HepG2 (cell line): ENCODE results near the gene ETS2. TPM values are rescaled to one million over a fixed set of nuclear protein-coding genes. Genes with fewer than 3 reads are reported as not detected.

Source experiments
- ATAC-seq: fragments of 200-7000 bp; cut with Tn5 transposase; 3 replicates; pipeline ENCODE4 v1.9.1; 2020; ENCODE audit warnings: mild to moderate bottlenecking, moderate library complexity
- BruUV-seq: library from RNA; stranded (reverse); fragments of 400-500 nt; replicated peaks from 2 replicates; lab custom pipeline; 2021; lab: Mats Ljungman, UMichigan
- CTCF ChIA-PET: fragments of 300-600 bp; formaldehyde crosslinking; extraction: SDS; loops from one replicate; lab custom pipeline; 2021; ENCODE audit warnings: low total read pairs, inconsistent platforms, low intra/inter-chr PET ratio; lab: Yijun Ruan, JAX
- POLR2A ChIA-PET: fragments of 350-600 bp; sonication (Branson Sonifier 250); formaldehyde crosslinking; loops from one replicate; lab custom pipeline; 2020; ENCODE audit warnings: antibody characterized with exemption, inconsistent platforms; lab: Yijun Ruan, JAX
- DNase-seq: peaks from one replicate; pipeline ENCODE4 v3.0.0-alpha.2; 2015; ENCODE audit warnings: low spot score
- FAIRE-seq: peaks from 3 replicates; lab custom pipeline; 2011; peaks lifted over from hg19 to GRCh38; lab: Jason Lieb, UNC
- H2AFZ ChIP-seq: one replicate; pipeline ENCODE4 v1.6.1; 2011; ENCODE audit warnings: low read length, inconsistent platforms
- H3K27ac ChIP-seq: fragments of 300-600 bp; 3 replicates; pipeline ENCODE4 v1.8.0; 2011; ENCODE audit warnings: mixed run types, mild to moderate bottlenecking, mixed read lengths, low read length, inconsistent platforms; ENCODE audit not compliant: insufficient read depth; ENCODE audit errors: extremely low read length
- H3K27me3 ChIP-seq, 2 experiments: fragments of 200-600 bp in 1 of 2; 2 replicates in 1 of 2; 3 replicates in 1 of 2; pipeline versions ENCODE4 v1.6.0 to v1.8.0; 2011; ENCODE audit warnings: low read length in 2 of 2, mild to moderate bottlenecking in 2 of 2, moderate library complexity in 2 of 2, inconsistent platforms in 1 of 2; ENCODE audit not compliant: insufficient read depth in 2 of 2, control insufficient read depth in 1 of 2
- H3K36me3 ChIP-seq, 2 experiments: fragments of 200-600 bp in 1 of 2; replicated peaks in 1 of 2; 2 replicates in 1 of 2; 3 replicates in 1 of 2; pipeline versions ENCODE4 v1.5.1 to v1.8.0; 2011; ENCODE audit warnings: low read length in 2 of 2, inconsistent platforms in 1 of 2; ENCODE audit not compliant: insufficient read depth in 2 of 2, control insufficient read depth in 1 of 2
- H3K4me1 ChIP-seq: 2 replicates; pipeline ENCODE4 v1.5.1; 2012; ENCODE audit warnings: low read length, inconsistent platforms; ENCODE audit not compliant: insufficient read depth
- H3K4me2 ChIP-seq: 2 replicates; pipeline ENCODE4 v1.6.0; 2011; ENCODE audit warnings: low read depth, low read length, inconsistent platforms
- H3K4me3 ChIP-seq, 3 experiments: fragments of 200-600 bp in 1 of 3; sonication (generic), shearing (Covaris generic) in 1 of 3; replicated peaks in 1 of 3; 2 replicates each; pipeline ENCODE4 v1.5.1; 2011 to 2016; ENCODE audit warnings: low read length in 3 of 3, inconsistent platforms in 2 of 3, low read depth in 2 of 3, mild to moderate bottlenecking in 2 of 3, control low read depth in 1 of 3, mixed read lengths in 1 of 3; ENCODE audit not compliant: insufficient read depth in 1 of 3
- H3K79me2 ChIP-seq: one replicate; pipeline ENCODE4 v1.6.1; 2011; ENCODE audit warnings: low read length, inconsistent platforms; ENCODE audit not compliant: insufficient read depth
- H3K9ac ChIP-seq: 2 replicates; pipeline ENCODE4 v1.6.0; 2011; ENCODE audit warnings: mild to moderate bottlenecking, low read depth, low read length, inconsistent platforms; ENCODE audit not compliant: insufficient read depth
- H3K9me3 ChIP-seq: 2 replicates; pipeline ENCODE4 v1.5.1; 2012; ENCODE audit warnings: mild to moderate bottlenecking, low read length
- H4K20me1 ChIP-seq: 2 replicates; pipeline ENCODE4 v1.6.0; 2011; ENCODE audit warnings: inconsistent platforms, mild to moderate bottlenecking, low read length, moderate library complexity; ENCODE audit not compliant: insufficient read depth
- ATAD3A ChIP-seq: sonication (generic); formaldehyde crosslinking; IDR thresholded peaks from 2 replicates; pipeline ENCODE4 v1.4.0; 2020; ENCODE audit warnings: missing genetic modification reagents
- DZIP1 ChIP-seq: sonication (generic); formaldehyde crosslinking; IDR thresholded peaks from 2 replicates; pipeline ENCODE4 v1.5.0; 2020; ENCODE audit warnings: mild to moderate bottlenecking, missing genetic modification reagents
- EP300 ChIP-seq, 3 experiments: sonication (generic) in 1 of 3; formaldehyde crosslinking in 1 of 3; IDR thresholded peaks; 2 replicates each; pipeline versions ENCODE4 v1.5.1 to v1.6.1; 2011 to 2020; ENCODE audit warnings: low read depth in 2 of 3, low read length in 2 of 3, borderline replicate concordance in 1 of 3, improper control_type of control experiment in 1 of 3, mild to moderate bottlenecking in 1 of 3, missing genetic modification reagents in 1 of 3, moderate library complexity in 1 of 3
- GTF3A ChIP-seq: sonication (generic); formaldehyde crosslinking; conservative IDR thresholded peaks from 2 replicates; pipeline ENCODE4 v1.4.0; 2020; ENCODE audit warnings: mild to moderate bottlenecking, missing genetic modification reagents
- HIVEP1 ChIP-seq: sonication (generic); formaldehyde crosslinking; IDR thresholded peaks from 2 replicates; pipeline ENCODE4 v1.4.0; 2020; ENCODE audit warnings: mild to moderate bottlenecking, missing genetic modification reagents
- MIER2 ChIP-seq: IDR thresholded peaks from 2 replicates; pipeline ENCODE4 v1.6.1; 2016; ENCODE audit warnings: missing biosample characterization, missing genetic modification reagents
- MIXL1 ChIP-seq: IDR thresholded peaks from 2 replicates; pipeline ENCODE4 v1.6.1; 2016
- PPARG ChIP-seq: conservative IDR thresholded peaks from 2 replicates; pipeline ENCODE4 v1.6.1; 2016; ENCODE audit warnings: missing biosample characterization, missing genetic modification reagents
- RBM39 ChIP-seq: fragments of 200-400 bp; formaldehyde crosslinking; IDR thresholded peaks from one replicate; pipeline ENCODE4 v1.6.1; 2018; ENCODE audit warnings: antibody characterized with exemption, mild to moderate bottlenecking, low read depth, low read length; ENCODE audit not compliant: poor library complexity, severe bottlenecking
- SIX1 ChIP-seq: sonication (generic); formaldehyde crosslinking; IDR thresholded peaks from 2 replicates; pipeline ENCODE4 v1.4.0; 2020; ENCODE audit warnings: missing genetic modification reagents, borderline replicate concordance
- SOX5 ChIP-seq: IDR thresholded peaks from 2 replicates; pipeline ENCODE4 v1.6.1; 2016; ENCODE audit warnings: borderline replicate concordance
- TOE1 ChIP-seq: sonication (generic); formaldehyde crosslinking; IDR thresholded peaks from 2 replicates; pipeline ENCODE4 v1.4.0; 2020; ENCODE audit warnings: mild to moderate bottlenecking, missing genetic modification reagents
- ZBTB37 ChIP-seq: sonication (generic); formaldehyde crosslinking; IDR thresholded peaks from 2 replicates; pipeline ENCODE4 v1.4.0; 2020; ENCODE audit warnings: mild to moderate bottlenecking, missing genetic modification reagents
- ZEB1 ChIP-seq: IDR thresholded peaks from 2 replicates; pipeline ENCODE4 v1.6.1; 2012; ENCODE audit warnings: mild to moderate bottlenecking, low read depth, inconsistent platforms; ENCODE audit not compliant: insufficient replicate concordance
- ZFAT ChIP-seq: sonication (generic); formaldehyde crosslinking; conservative IDR thresholded peaks from 2 replicates; pipeline ENCODE4 v1.8.1; 2023; ENCODE audit warnings: missing genetic modification reagents, inconsistent platforms
- ZKSCAN8 ChIP-seq: IDR thresholded peaks from 2 replicates; pipeline ENCODE4 v1.6.1; 2016; ENCODE audit warnings: borderline replicate concordance, missing genetic modification reagents, missing compliant biosample characterization
- ZNF136 ChIP-seq: sonication (generic); formaldehyde crosslinking; IDR thresholded peaks from 2 replicates; pipeline ENCODE4 v1.8.1; 2022; ENCODE audit warnings: low read depth, mild to moderate bottlenecking, moderate library complexity, missing genetic modification reagents
- ZNF674 ChIP-seq: sonication (generic); formaldehyde crosslinking; IDR thresholded peaks from 2 replicates; pipeline ENCODE4 v1.5.0; 2020; ENCODE audit warnings: low read depth, mild to moderate bottlenecking, missing genetic modification reagents
- WGBS: methylation state at CpG from one replicate; pipeline ENCODE4 v1.1.6; 2017; ENCODE audit warnings: low lambda C conversion rate; 5-methylcytosine and 5-hydroxymethylcytosine counted together
- in situ Hi-C: cut with HindIII; loops from 2 replicates; pipeline ENCODE4 v1.10.0; 2017; ENCODE audit warnings: low pct_unique_long_range_greater_than_20kb; ENCODE audit not compliant: extremely low pct_ligation_motif_present
- intact Hi-C: fragments of 100-400 bp; cut with micrococcal nuclease; formaldehyde crosslinking; loops from one replicate; pipeline ENCODE4 v1.10.0; 2022; ENCODE audit not compliant: unreplicated experiment
- polyA plus RNA-seq, 8 experiments: library from polyadenylated mRNA; depleted of rRNA in 3 of 8; stranded (reverse) in 7 of 8; unstranded in 1 of 8; fragments of >200 nt; fragmentation: Illumina TruSeq in 4 of 8; extraction: Trizol in 4 of 8; gene quantifications; 2 replicates each; pipeline versions ENCODE4 v1.2.1 to v1.2.3, GENCODE V29; 2011 to 2016; ENCODE audit warnings: low read depth in 4 of 8, missing spikeins in 1 of 8, mixed read lengths in 1 of 8; ENCODE audit not compliant: insufficient read depth in 1 of 8
- total RNA-seq, 5 experiments: library from RNA; depleted of rRNA; stranded (reverse); fragments of >200 nt; fragmentation: Illumina TruSeq; extraction: Trizol; gene quantifications; 2 replicates each; pipeline ENCODE4 v1.2.3, GENCODE V29; 2016; ENCODE audit warnings: low read depth in 1 of 5
- TF ChIP-seq, protein P1 (sequence below): sonication (generic); formaldehyde crosslinking; IDR thresholded peaks from 2 replicates; pipeline ENCODE4 v1.5.0; 2020; ENCODE audit warnings: missing genetic modification reagents

The ETS2 gene
- total and polyA plus RNA-seq, 2 of the 13 experiments (the other 11 are each of a cell fraction or from before 2014, with no cell fraction given), result 24.6 to 64.4 TPM

GRCh38 chr21:38759413-38759812 lies 46.3 kb upstream of the ETS2 start:
- no peak for ATAC-seq
- no peak overlapping the region for H3K4me3 ChIP-seq
- no peaks in the 10 kb centered on the region for H3K9me3 ChIP-seq
- no peak overlapping the region for H3K4me2 ChIP-seq
- WGBS, result 76% methylated on average over 6 of the region's 6 CpGs
- no TSS peak for BruUV-seq
- no peaks in the 10 kb centered on the region for H4K20me1 ChIP-seq
- TF ChIP-seq SOX5 (CRISPR knock-in tag) (no peak), ZBTB37 (CRISPR knock-in tag) (no peak), HIVEP1 (CRISPR knock-in tag) (no peak), SIX1 (CRISPR knock-in tag) (no peak), DZIP1 (CRISPR knock-in tag) (no peak), MIXL1 (CRISPR knock-in tag) (no peak), GTF3A (no peak), PPARG (CRISPR knock-in tag) (no peak), ZEB1 (no peak), RBM39 (no peak), ZKSCAN8 (CRISPR knock-in tag) (no peak), ZFAT (CRISPR knock-in tag) (no peak), ZNF136 (no peak), MIER2 (no peak), TOE1 (CRISPR knock-in tag) (no peak), ATAD3A (no peak), EP300 (IDR thresholded peaks at IDR 0.05; ENCODE audit: low read depth in 2 of 2, low read length in 2 of 2) (no peak), EP300 (CRISPR knock-in tag; IDR thresholded peaks at IDR 0.05; ENCODE audit: borderline replicate concordance) (no peak), ZNF674 (CRISPR knock-in tag) (no peak)
- TF ChIP-seq, protein P1, sequence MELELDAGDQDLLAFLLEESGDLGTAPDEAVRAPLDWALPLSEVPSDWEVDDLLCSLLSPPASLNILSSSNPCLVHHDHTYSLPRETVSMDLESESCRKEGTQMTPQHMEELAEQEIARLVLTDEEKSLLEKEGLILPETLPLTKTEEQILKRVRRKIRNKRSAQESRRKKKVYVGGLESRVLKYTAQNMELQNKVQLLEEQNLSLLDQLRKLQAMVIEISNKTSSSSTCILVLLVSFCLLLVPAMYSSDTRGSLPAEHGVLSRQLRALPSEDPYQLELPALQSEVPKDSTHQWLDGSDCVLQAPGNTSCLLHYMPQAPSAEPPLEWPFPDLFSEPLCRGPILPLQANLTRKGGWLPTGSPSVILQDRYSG (CRISPR knock-in tag), result no peak
- FAIRE-seq, result no peak
- no peaks in the 10 kb centered on the region for H3K36me3 ChIP-seq
- in situ Hi-C loops (no loop called here), intact Hi-C loops (no loop called here)
- H3K27ac ChIP-seq, result no peak overlapping the region
- no peak overlapping the region for H3K9ac ChIP-seq
- ChIA-PET POLR2A (no interaction called here), CTCF (no interaction called here)
- H3K27me3 ChIP-seq, result peaks cover 1 to 15% of the 10 kb centered on the region in 2 experiments; a peak in 2 of 5 replicates
- no peaks in the 10 kb centered on the region for H3K79me2 ChIP-seq
- no peak for DNase-seq
- no peak overlapping the region for H2AFZ ChIP-seq
- peaks cover 8% of the 10 kb centered on the region for H3K4me1 ChIP-seq
